ENCODE data around the gene HERC2.
"Not testable (repeated sequence)": the region's sequence is repeated elsewhere in the genome, so short reads cannot be mapped to it uniquely, and the experiment has no call there.

The HERC2 gene

DNA sequence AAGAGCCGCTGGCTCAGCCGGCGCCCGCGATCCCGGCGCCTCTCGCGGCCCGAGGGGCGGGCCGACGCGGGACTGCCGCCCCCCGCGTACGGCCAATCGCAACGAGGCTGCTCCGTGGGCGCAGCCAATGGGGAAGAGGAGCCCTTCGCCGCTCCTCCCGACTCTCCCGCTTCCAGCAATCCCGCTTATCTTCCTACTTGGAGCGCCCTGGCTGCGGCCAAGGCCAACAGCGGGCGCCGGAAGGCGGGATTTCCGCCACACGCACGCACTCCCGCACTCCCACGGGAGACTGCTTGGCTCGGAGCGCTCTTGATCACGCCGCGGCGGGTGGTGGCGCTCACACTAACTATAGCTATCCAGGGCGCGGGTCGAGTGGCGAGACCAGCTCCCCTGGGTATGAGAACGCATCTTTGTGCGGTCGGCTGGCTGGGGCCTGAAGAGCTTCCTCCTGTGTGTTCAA, at the start of gene HERC2:
Gene HERC2 (minus strand): TSS at position 51 of the 460 bp plus-strand sequence. CDS start 746 bp downstream, outside the sequence.
- DNase-seq: not testable (repeated sequence)

DNA sequence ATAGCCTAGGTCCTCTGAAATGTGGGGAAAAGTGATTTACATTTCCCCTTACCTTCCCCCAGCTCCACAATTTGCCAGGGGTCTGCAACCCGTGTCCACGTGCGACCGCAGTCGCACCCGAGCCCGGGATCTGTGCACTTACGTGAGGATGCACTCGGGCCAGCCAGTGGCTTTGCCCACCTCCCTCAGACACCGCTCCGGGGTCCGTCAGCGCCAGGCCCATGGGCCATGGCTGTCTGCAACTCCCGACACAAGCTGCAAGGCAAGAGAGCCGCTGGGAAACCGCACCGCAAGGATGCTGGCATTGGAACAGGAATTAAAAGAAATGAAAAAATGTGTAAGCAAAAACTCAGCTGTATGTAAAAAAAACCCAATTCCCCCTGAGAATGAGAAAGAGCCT, 43.5 kb upstream of the HERC2 start:
- DNase-seq: not testable (repeated sequence)

GRCh38 chr15:28357984-28358383, 36.0 kb upstream of the HERC2 start, which contains the start of gene GOLGA6L24:
Gene GOLGA6L24 (minus strand): TSS chr15:28358084. CDS start chr15:28358023, 61 bp downstream.
- not testable (repeated sequence) for DNase-seq

- not testable (repeated sequence) for DNase-seq
Observed at GRCh38 chr15:28321358-28322078, 461 bp downstream of the HERC2 start.

- DNase-seq: not testable (repeated sequence)
Observed at GRCh38 chr15:28319725-28320124, 2.3 kb downstream of the HERC2 start.

GRCh38 chr15:28318828-28319227, 3.2 kb downstream of the HERC2 start:
- DNase-seq: not testable (repeated sequence)

- not testable (repeated sequence) for DNase-seq
Observed at GRCh38 chr15:28318122-28318521, 3.9 kb downstream of the HERC2 start.

DNA sequence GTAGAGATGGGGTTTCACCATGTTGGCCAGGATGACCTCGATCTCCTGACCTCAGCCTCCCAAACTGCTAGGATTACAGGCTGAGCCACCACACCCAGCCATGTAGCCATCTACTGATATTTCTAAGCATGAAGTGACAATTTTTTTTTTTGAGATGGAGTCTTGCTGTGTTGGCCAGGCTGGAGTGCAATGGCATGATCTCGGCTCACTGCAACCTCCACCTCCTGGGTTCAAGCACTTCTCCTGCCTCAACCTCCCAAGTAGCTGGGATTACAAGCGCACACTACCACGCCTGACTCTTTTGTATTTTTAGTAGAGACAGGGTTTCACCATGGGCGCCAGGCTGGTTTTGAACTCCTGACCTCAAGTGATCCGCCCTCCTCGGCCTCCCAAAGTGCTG, 5.0 kb downstream of the HERC2 start:
- not testable (repeated sequence) for DNase-seq

GRCh38 chr15:28310454-28310853, 11.5 kb downstream of the HERC2 start:
- not testable (repeated sequence) for DNase-seq

DNA sequence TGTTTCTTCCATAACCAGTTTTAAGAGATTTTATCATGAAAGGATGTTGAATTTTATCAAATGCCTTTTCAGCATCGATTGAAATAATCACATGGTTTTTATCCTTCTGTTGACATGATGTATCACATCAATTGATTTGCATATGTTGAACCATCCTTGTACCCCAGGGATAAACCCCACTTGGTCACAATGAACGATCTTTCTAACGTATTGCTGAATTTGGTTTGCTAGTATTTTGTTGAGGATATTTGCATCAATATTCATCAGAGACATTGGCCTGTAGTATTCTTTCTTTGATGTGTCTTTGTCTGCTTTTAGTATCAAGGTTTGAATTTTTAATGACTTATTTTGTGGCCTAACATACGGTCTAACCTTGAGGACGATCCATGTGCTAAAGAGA, 13.3 kb downstream of the HERC2 start:
- not testable (repeated sequence) for DNase-seq

GRCh38 chr15:28305700-28306099, 16.3 kb downstream of the HERC2 start:
- DNase-seq: not testable (repeated sequence)

- DNase-seq: not testable (repeated sequence)
Observed at GRCh38 chr15:28297434-28297833, 24.5 kb downstream of the HERC2 start.

DNA sequence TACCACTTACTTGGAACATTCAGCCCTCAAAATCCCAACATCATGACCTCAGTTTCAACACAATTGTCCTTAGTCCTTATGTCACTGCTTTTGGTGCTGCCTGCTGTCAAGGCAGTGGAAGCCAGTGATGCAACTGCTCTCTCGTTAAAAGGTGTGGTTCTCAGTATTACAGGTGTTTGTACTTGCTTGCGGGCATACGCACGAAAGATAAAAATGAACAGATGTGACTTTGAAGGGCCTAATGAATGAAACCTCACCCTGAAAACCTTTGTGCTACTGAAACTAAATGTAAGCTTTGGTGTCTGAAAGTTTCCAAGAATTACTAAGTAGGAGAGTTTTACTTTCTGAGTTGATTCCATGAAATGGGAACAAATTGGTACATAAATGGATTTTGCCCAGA, 25.2 kb downstream of the HERC2 start:
- DNase-seq: not testable (repeated sequence)

- not testable (repeated sequence) for DNase-seq
Observed at GRCh38 chr15:28295009-28295563, 26.9 kb downstream of the HERC2 start.

- DNase-seq: not testable (repeated sequence)
Observed at GRCh38 chr15:28294560-28294959, 27.4 kb downstream of the HERC2 start.

GRCh38 chr15:28289694-28290463, 32.1 kb downstream of the HERC2 start:
- no peak for DNase-seq

- DNase-seq: not testable (repeated sequence)
Observed at GRCh38 chr15:28288830-28289693, 32.9 kb downstream of the HERC2 start.

DNA sequence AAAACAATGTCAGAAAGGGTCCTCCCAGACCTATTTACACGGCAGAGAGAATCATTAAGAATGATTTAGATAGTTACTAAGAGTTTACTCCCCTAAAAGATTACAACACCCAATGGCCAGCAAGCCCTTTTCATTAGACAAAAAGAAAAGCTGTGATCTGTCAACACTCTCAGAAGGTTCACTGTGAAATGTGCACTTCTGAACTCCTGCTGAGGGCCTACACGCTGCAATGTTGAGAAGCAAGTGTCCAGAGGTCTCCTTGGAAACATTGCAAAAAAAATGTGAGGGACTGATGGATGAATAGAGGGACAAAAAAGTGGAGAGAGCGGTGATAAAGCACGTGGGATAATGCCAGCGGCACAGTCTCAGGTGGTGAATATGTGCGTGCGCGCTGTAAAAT, 35.3 kb downstream of the HERC2 start:
- not testable (repeated sequence) for DNase-seq

GRCh38 chr15:28286031-28286430, 35.9 kb downstream of the HERC2 start:
- DNase-seq: no peak

DNA sequence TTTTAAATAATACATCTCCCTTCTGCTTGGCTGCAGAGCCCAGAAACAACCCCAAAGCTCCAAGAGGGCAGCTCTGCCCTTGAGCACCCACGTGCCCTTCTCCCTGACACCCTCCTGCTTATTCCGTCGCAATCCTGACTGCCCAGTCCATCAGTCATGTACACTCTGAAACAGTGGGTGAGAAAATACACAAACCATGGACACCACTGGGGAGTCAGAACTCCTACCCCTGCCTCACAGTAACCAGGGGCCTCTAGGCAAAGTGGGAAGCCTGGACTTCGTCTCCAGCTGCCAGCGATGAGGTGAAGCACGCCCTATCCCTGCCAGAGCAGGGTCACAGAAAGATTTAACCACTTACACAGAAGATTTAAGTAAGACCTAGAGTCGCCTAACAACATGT, 40.1 kb downstream of the HERC2 start:
- no peak for DNase-seq

DNA sequence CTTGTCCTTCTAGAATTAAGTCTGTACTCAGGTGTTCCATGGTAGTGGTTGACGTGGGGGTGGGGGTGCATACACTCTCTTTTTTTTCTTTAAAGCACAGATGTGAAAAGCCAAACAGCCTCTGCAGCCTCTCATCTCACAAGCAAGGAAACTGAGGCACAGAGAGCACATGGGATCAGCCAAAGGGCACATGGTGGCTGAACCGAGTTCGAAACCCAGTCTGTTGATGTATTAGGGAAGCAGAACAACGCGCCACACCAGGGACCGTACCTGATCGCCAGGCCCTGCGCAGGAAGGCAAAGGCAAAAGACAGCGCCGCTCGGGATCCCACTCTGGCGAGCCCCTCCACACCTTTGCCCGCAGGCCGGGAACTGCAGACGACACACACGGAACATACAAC, 47.3 kb downstream of the HERC2 start:
- DNase-seq: no peak

DNA sequence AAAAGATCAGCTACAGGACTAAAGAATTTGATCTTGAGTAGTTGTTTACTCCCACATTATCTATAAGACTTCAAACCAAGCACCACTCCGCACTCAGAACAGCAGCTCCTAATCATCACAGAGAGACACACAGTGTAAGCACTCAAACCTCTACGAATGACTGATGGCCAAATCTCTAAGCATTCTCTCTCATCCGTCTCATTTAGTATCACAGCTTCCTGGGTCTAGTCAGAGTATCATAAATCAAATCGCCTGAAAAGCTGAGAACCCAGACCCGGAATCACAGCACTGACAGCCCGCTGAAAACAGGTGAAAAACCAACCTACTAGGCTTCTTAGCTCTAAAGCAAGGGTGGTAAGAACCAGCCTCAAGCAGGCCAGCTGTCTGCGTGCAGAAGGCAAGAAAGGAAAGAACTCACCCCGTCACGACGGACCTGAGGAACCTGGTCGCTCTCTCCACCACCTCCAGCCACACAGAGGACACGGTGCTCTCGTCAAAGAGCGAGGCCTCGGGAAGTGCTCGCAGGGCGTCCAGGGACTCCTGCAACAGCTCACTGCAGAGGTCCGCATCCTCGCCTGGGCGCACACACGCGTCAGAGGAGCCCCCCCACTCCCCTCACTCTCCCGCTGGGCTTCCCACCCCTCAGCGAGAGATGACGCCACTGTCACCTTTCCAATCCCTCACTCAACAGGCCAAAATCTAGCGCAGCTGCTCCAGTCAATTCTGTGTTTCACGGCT, 47.9 kb downstream of the HERC2 start:
- no peak for DNase-seq

All from GOT3 (cell line).